HG02759 (cell line): ENCODE results near the gene LGMN.
"Not testable (repeated sequence)": the region's sequence is repeated elsewhere in the genome, so short reads cannot be mapped to it uniquely, and the experiment has no call there.

Experiments used
- ATAC-seq: cut with Tn5 transposase; IDR thresholded peaks from one replicate; pipeline ENCODE4 v1.9.1; 2021; ENCODE audit warnings: mild to moderate bottlenecking, moderate library complexity; ENCODE audit not compliant: unreplicated experiment

Gene LGMN

DNA sequence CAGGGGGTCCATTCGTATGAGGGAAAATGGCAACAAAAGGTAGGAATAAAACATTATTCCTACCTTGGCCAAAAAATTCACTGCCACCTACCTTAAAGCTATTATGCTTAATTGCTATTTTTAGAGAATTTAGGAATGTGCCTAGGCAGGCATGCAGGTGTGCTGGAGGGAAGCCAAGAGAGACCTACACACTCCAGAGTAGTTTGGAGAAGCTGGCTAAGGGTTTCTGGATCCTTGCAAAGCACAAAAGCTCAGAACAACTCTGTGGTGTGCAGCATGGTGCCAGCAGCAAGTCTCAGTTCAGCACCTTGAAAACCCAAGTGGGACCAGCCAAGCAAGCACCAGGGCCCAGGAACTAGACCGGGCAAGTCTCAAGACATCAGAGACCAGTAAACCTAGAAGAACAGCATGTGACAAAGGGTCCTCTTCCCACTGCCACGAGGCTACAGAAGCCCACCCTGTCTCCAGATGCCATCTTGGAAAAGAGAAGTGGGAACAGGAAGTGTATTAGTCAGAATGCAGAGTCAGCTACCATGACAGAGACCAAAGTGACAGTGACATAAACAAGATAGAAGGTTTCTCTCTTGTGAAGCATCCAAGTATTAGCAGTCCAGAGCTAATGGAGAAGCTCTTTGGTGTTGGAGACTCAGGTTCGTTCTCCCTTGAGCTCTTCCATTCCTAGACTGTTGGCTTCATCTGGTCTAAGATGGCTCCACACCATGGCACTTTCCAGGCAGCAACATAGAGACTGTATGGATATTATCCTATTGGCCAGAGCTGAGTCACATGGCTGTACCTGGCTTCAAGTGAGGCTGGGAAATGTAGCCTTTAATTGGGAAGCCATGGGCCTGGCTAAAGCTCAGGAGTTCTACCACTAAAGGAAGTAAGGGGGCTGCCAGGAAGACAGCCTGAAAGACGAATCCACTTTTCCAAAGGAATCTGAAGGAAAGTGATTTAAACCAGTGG is 15.5 kb upstream of the LGMN start:
- not testable (repeated sequence) for ATAC-seq

DNA sequence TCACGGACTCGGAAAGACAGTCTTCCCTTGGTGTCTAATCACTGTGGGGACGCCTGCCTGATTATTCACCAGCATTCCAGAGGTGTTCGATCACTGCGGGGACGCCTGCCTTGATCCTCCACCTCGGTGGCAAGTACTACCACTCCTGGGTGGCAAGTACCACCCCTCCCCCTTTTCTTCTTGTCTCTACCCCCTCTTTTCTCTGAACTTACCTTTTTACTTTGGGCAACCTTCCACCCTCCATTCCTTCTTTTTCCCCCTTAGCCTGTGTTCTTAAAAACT is 12.0 kb upstream of the LGMN start:
- ATAC-seq, result no peak

DNA sequence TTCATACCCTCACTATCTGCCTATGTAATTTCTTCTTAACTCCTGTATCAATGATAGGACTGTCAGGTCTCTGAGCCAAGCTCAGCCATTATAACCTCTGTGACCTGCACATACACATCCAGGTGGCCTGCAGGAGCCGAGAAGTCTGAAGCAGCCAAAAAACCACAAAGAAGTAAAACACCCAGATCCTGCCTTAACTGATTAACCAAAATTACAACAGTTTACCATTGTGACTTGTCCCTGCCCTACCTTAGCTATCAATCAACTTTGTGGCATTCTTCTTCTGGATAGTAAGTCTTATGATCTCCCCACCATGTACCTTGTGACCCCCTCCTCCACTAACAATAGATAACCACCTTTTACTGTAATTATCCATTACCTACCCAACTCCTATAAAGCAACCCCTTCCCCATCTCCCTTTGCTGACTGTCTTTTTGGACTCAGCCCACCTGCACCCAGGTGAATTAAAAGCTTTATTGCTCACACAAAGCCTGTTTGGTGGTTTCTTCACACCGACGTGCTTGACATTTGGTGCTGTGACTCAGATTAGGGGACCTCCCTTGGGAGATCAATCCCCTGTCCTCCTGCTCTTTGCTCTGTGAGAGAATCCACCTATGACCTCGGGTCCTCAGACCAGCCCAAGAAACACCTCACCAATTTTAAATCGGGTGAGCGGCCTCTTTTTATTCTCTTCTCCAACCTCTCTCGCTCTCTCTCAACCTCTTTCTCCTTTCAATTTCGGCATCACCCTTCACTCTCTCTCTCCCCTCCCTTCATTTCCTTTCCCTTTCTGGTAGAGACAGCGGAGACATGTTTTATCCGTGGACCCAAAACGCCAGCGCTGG is 11.5 kb upstream of the LGMN start:
- peak; percentile 46 for ATAC-seq

DNA sequence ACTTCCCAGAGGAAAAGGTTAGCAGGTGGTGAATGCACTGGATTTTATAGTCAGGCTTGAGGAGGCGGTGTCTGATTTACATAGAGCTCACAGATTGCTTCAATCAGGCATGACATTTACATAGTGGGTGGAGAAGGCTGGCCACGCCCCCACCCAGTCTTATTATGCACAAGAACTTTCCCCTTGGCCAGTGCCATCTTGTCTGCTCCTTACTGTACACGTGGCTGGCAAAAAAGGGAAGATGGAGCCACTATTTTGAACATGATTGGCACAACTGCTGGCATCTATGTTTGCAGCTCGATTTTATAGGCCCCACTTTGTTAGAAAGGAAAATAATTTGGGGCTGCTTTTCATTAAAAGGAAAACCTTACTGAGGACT is 10.9 kb upstream of the LGMN start:
- peak; percentile 39 for ATAC-seq

DNA sequence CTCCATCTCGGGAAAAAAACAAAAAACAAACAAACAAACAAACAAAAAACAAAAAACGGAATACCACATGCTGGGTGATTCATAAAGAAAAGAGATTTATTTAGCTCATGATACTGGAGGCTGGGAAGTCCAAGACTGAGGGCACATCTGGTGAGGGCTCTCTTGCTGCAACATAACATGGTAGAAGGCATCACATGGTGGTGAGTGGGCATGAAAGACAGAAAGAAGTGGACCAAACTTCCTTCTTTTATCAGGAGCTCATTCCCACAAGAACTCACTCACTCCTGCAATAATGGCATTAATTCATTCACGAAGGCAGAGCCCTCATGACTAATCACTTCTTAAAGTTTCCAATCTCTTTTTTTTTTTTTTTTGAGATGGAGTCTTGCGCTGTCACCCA is 8.0 kb upstream of the LGMN start:
- no peak for ATAC-seq

DNA sequence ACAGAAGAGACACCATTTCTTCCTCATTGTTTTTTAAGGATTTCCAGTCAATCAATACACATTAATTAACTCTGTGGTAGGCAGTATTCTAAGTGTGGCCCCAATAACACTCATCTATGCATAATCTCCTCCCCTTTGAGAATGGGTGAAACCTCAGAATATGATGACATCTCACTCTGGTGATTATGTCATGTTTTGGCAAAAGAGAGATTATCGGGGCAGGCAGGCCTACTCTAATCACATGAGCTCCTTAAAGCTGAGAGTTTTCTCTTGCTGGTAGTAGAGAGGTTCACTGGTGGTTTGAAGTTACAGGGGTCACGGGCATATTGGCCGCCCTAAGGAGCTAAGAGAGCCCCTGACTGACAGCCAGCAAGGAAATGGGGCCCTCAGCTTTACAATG is 7.1 kb upstream of the LGMN start:
- ATAC-seq, result no peak

DNA sequence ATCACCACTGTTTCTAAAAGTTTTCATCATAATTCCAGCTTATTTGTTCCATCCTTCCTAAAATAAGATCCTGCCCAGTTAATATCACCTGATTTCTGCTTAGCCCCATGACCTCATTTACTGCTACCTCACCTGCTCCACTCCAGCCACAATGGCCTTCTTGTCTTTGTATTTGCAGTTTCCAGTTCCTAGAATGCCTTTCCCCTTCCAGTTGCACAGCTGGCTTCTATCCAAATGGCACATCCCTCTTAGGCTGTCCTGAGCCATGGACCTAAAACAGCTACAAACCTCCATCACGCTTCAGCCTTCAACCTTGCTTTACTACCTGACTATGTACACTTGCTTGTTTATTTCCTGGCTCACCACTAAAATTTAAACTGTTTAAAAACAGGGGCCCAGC is 6.5 kb upstream of the LGMN start:
- no peak for ATAC-seq

DNA sequence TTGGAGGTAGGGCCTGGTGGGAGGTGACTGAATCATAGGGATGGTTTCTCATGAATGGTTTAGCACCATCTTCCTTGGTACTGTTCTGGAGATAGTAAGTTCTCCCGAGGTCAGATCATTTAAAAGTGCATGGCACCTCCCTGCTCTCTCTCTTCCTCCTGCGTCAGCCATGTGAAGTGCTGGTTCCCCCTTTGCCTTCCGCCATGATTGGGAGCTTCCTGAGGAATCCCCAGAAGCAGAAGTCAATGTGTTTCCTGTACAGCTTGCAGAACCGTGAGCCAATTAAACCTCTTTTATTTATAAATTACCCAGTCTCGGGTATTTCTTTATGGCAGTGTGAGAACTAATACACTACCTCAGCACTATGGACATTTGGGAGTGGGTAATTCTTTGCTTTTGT is 4.8 kb upstream of the LGMN start:
- no peak for ATAC-seq

DNA sequence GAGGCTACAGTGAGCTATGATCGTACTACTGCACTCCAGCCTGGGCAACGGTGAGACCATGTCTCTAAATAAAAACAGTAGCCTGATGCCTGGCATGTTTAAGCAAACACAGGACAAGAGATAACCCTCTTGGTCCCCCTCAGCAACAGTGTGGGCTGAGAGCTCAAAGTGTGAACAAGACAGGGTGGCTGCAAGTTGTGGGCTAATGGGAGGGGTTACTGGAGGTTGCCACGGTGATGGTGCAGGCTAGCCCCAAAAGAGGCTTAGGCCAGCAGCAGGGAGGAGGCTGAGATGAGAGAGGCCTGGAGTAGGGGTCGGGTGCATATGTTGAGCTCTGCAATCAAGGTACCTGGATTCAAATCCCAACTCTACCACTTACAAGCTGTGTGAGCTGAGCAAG is 3.4 kb upstream of the LGMN start:
- no peak for ATAC-seq

DNA sequence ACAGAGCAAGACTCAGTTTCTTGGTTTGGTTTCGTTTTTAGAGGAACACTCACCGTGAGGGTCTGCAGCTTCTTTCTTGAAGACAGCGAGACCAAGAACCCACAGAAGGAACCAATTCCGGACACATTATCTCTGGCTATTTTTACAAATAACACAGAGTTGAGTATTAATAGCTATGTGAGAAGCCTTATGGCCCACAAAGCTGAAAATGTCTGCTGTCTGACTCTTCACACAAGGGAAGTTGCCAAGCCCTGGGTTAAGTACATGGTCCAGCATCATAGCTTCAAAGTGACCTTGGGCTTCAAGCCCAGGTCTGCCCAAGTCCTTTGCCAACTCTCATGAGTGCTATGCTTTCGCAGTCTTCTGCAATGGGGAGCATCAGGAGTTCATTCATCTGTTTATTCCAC is 2.6 kb upstream of the LGMN start:
- peak; percentile 31 for ATAC-seq

DNA sequence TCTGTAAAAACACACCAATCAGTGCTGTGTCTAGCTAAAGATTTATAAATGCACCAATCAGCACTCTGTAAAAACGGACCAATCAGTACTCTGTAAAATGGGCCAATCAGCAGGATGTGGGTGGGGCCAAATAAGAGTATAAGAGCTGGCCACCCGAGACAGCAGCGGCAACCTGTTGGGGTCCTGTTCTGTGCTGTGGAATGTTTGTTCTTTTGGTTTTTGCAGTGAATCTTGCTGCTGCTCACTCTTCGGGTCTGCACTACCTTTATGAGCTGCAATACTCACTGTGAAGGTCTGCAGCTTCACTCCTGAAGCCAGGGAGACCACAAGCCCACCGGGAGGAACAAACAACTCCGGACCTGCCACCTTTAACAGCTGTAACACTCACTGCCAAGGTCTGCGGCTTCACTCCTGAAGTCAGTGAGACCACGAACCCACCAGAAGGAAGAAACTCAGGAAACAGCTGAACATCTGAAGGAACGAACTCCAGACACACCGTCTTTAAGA is 1.8 kb upstream of the LGMN start:
- not testable (repeated sequence) for ATAC-seq

DNA sequence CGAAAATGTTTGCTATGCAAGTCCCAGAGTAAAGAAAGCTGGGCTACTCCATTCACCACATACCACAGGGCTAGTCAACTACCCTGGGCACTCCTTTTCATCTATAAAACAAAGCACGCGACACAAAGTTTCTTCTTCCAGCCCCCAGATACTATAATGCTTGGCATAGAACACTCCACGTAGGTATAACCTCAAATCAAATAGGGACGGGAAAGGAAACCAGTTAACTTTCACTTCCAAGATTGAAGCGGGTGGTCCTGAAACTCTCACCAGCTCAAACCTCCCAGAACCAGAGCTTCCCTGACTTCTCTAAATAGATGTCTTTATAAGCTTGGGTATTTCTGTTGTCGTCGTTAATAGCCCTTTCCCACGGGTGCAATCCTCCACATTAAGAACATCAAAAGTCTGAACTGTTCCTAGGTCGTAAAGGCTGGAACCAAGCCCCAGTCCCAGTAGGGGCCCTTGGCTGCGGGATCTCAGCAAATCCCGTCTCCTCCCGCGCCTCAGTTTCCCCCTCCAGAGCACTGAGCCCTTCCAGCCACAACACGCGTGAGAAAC is 647 bp downstream of the LGMN start:
- peak; percentile 10 for ATAC-seq

DNA sequence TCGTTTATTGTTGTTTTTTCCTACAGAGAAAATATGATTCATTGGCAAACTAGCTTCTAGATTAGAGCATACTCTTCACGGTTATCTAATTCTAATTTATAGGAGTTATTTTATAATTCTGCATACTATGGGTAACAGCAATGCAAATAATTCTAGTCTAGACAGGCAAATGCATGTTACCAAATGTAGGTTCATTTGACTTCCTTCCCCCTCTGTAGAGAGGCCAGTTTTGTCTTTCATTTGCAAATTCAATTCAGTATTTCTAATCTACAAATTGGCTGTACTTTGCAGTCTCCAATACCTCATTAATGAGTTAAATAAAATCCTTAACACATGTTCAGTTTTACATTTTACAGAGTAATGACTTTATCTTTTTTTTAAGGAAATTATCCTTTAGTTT is 4.2 kb downstream of the LGMN start:
- no peak for ATAC-seq

DNA sequence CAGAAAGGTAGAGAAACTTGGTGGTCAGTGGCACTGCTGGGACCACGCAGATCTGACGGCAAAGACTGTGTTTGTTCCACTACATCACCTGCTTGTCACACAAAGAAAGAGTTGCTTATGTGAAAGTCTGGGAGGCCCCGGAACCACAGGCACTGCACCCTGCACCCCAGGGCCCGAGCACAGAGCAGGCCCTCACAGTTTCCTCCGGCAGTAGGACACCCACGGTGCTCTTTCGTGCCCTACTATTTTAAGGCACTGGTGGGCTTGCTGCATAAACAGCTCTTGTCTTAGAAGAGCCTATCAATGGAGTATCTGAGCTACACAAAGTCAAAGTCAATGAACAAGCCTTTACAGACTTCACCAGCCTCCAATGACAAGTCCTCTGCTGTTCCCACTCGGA is 8.0 kb downstream of the LGMN start:
- no peak for ATAC-seq

DNA sequence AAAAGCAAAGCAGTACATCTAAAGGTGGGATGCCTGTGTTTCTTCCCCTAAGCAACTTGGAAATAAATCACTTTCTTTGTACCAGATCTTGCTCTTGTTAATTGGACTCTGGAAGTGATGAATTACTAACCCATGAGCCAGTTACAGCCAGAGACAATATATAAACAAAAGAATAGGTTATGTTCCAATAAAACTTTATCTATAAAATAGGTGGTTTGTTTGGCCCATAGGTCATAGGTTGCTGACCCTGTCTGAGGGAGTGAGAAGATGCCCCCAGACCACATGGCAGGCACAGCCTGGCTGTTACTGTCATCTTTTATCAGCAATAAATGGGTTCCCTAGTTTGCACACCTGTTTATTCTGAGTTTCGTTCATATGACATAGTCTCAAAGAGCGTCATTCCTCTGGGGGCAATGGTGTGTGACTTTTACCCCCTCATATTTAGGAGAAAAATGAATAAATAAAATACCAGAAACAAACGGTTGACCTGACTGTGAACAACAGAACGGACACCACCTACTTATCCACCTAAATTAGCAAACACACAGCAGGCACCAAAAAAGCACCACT is 10.7 kb downstream of the LGMN start:
- no peak for ATAC-seq

DNA sequence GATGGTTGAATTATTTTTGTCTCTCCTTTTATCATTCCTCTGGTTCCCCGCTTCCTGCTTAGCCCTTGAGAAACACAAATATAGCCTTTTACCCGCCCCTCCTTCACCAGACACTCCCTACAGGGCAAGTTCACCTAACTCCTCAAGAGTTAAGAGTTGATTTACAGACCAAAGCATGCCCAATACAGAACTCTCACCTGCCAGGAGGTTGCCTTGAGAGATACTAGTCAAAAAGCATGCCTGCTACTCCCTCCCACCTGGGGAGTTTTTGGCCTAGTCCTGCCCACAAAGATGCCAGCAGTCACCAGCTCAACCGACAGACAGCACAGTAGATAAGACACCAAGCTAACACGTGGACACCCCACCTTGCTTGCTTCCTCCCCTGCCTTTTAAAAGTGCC is 11.2 kb downstream of the LGMN start:
- ATAC-seq, result peak; percentile 51

DNA sequence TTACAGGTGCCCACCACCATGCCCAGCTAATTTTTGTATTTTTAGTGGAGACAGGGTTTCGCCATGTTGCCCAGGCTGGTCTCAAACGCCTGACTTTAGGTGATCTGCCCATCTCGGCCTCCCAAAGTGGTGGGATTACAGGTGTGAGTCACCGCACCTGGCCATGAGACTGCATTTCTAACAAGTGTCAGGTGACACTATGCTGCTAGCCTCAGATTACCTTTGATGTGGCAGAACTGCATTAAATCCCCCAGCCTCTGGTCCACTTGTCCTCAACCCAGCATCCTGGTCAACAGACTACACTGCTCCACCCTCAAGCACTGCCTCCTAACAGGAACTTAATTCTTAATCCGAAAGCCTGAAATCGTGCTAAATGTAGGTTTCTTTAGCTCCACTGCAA is 13.1 kb downstream of the LGMN start:
- no peak for ATAC-seq

DNA sequence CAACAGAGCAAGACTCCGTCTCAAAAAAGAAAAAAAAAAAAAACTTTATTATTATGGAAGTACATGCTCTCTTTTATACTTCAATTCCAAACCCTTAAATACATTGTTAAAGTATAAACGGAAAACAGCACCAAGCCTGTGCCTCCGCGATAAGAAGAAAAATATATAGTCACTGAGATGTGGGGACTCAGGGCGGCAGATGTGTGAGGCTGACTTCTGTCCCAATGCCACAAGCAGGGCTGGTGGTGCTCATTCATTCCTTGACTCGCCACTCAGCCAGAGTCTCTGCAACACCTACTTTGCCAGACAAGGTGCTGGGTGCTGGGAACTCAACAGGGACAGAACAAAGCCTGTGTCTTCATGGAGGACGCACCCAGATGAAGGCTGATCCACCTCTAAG is 13.8 kb downstream of the LGMN start:
- ATAC-seq, result no peak

DNA sequence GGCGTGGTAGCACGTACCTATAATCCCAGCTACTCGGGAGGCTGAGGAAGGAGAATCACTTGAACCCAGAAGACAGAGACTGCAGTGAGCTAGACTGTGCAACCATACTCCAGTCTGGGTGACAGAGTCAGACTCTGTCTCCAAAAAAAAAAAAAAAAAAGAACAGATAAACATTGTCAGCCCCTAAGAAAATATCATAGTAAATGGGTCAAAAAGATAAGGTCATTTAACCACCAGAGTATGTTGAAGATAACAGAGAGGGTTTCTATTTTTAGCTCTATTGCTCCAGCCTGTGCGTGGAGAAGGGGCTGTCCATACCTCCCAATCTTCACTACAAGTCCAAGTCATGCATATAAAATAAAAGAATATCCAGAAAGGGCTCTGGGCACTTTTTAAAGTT is 15.4 kb downstream of the LGMN start:
- no peak for ATAC-seq

DNA sequence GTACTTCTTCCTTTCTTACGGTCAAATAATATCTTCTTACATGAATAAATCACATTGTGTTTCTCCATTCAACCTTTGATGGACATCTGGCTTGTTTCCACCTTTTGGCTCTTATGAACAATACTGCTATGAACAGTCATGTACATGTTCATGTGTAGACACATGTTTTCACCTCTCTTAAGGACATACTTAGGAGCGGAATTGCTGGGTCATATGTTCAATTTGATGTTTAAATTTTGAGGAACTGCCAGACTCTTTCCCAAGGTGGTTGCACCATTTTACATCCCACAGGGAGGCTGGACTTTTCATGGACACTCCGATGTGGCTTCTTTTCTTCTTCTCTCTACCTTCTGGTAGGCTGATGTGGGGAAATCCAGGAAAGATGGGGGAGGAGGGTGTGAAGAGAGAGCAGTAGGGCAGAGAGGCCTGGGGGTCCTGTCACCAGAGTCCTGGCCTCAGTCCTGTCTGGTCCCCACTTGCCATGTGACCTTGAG is 16.8 kb downstream of the LGMN start:
- no peak for ATAC-seq
